ENCODE data around the gene CCDC106. TPM values are rescaled to one million over a fixed set of nuclear protein-coding genes. Genes with fewer than 3 reads are reported as not detected.
A peak's percentile ranks its signal among the peaks of the same experiment; 100 is the strongest.

Gene CCDC106
- total RNA-seq, 1 experiment from 2014 or later: 19.9 TPM

GRCh38 chr19:55603581-55604292 is 44.3 kb upstream of the CCDC106 start:
- Mint-ChIP-seq H3K27ac (peak overlapping the region in 2 of 3 experiments; percentile 65 to 93; a peak in 4 of 7 replicates), H3K36me3 (ENCODE audit: insufficient read depth in 1 of 3, low read depth in 3 of 3) (peaks cover 10 to 15% (median 13%) of the 10 kb centered on the region in 3 experiments), H3K4me1 (peaks cover 34 to 35% of the 10 kb centered on the region in 2 experiments), H3K4me3 (peak overlapping the region; percentile 74 to 87), H3K9me3 (peaks cover 2 to 4% of the 10 kb centered on the region in 2 experiments; a peak in 2 of 5 replicates), H3K27me3 (ENCODE audit: low read depth) (no peaks in the 10 kb centered on the region)
- no peak overlapping the region for H2BK20ac ChIP-seq (ENCODE audit: low read depth, low read length, poor library complexity, severe bottlenecking)
- H3K4me2 ChIP-seq (ENCODE audit: insufficient read depth, insufficient read length, low read length): no peak overlapping the region
- no peak overlapping the region for H2AK5ac ChIP-seq (ENCODE audit: insufficient read length, low read length)
- no peak overlapping the region for H2BK15ac ChIP-seq (ENCODE audit: low read depth, low read length)
- no peak overlapping the region for H3T11ph ChIP-seq (ENCODE audit: low read length)
- H2BK120ac ChIP-seq (ENCODE audit: low read depth, low read length, poor library complexity, severe bottlenecking): no peak overlapping the region
- WGBS (ENCODE audit: extremely low coverage, insufficient read length, low lambda C conversion rate): 100% methylated on average over 2 of the region's 22 CpGs
- H2BK12ac ChIP-seq (ENCODE audit: insufficient read length, low read depth, low read length): no peak overlapping the region
- H3K23me2 ChIP-seq (ENCODE audit: insufficient read length, low read depth, low read length, poor library complexity, severe bottlenecking): peaks cover 8% of the 10 kb centered on the region
- no peak overlapping the region for H4K8ac ChIP-seq (replicated peaks; ENCODE audit: insufficient read length, low read depth, low read length)
- H3K79me2 ChIP-seq (ENCODE audit: insufficient read depth, low read length): no peaks in the 10 kb centered on the region; the same call in 1 of the 2 replicates
- H3K4me1 ChIP-seq (ENCODE audit: insufficient read depth, low read length): peaks cover 4% of the 10 kb centered on the region; the same call in 1 of the 2 replicates
- no peak overlapping the region for H4K5ac ChIP-seq (ENCODE audit: insufficient read length, low read depth, low read length)
- no peak overlapping the region for H4K91ac ChIP-seq (ENCODE audit: insufficient read length, low read depth, low read length)
- no peak overlapping the region for H3K27ac ChIP-seq (ENCODE audit: insufficient read length, low read depth, low read length)
- DNase-seq: peak; percentile 85
- TF ChIP-seq, protein P1, sequence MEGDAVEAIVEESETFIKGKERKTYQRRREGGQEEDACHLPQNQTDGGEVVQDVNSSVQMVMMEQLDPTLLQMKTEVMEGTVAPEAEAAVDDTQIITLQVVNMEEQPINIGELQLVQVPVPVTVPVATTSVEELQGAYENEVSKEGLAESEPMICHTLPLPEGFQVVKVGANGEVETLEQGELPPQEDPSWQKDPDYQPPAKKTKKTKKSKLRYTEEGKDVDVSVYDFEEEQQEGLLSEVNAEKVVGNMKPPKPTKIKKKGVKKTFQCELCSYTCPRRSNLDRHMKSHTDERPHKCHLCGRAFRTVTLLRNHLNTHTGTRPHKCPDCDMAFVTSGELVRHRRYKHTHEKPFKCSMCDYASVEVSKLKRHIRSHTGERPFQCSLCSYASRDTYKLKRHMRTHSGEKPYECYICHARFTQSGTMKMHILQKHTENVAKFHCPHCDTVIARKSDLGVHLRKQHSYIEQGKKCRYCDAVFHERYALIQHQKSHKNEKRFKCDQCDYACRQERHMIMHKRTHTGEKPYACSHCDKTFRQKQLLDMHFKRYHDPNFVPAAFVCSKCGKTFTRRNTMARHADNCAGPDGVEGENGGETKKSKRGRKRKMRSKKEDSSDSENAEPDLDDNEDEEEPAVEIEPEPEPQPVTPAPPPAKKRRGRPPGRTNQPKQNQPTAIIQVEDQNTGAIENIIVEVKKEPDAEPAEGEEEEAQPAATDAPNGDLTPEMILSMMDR (conservative IDR thresholded peaks at IDR 0.05): no peak
- no peak overlapping the region for H3K56ac ChIP-seq (ENCODE audit: insufficient read length, low read depth, low read length)
- no peaks in the 10 kb centered on the region for H3K9me3 ChIP-seq (ENCODE audit: control insufficient read depth, low read depth, low read length)
- no peak overlapping the region for H2AFZ ChIP-seq (ENCODE audit: low read length)
- no peak overlapping the region for H3K14ac ChIP-seq (ENCODE audit: insufficient read depth, low read length)
- H3K9ac ChIP-seq (ENCODE audit: extremely low read depth, insufficient read length, low read length): no peak overlapping the region
- no peak overlapping the region for H2BK5ac ChIP-seq (ENCODE audit: insufficient read length, low read length)
- no peak overlapping the region for H3K23ac ChIP-seq (ENCODE audit: insufficient read length, low read depth, low read length)
- no peaks in the 10 kb centered on the region for H4K20me1 ChIP-seq (ENCODE audit: control insufficient read depth, insufficient read depth, insufficient read length)
- no peak overlapping the region for H3K4ac ChIP-seq (ENCODE audit: low read depth, low read length)
- H3K27me3 ChIP-seq (ENCODE audit: insufficient read depth, low read length): no peaks in the 10 kb centered on the region
- H3K18ac ChIP-seq (ENCODE audit: insufficient read length, low read depth, low read length): no peak overlapping the region
- peaks cover 4% of the 10 kb centered on the region for H3K79me1 ChIP-seq (ENCODE audit: insufficient read depth, low read depth, low read length, poor library complexity, severe bottlenecking)

Data from H9 (cell line).